ENCODE measurements around the gene MPL.

The MPL gene

DNA sequence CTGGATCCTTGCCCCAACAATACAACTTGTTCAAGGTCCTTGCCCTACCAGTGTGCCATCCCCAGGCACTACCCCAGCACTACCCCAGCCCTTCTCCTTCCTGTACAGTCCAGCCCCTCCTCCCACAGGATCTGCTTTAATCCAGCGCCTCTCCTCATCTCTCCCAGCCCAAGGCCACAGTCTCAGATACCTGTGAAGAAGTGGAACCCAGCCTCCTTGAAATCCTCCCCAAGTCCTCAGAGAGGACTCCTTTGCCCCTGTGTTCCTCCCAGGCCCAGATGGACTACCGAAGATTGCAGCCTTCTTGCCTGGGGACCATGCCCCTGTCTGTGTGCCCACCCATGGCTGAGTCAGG lies 14.7 kb downstream of the MPL start:
- Histone ChIP-seq H3K36me3 (ENCODE audit: control insufficient read depth in 2 of 2, insufficient read depth in 1 of 2, low read length in 2 of 2) (no peaks in the 10 kb centered on the region), H3K27ac (ENCODE audit: extremely low read depth, low read depth, low read length) (no peak overlapping the region), H3K9me3 (ENCODE audit: control insufficient read depth, insufficient read depth, low read depth, low read length) (no peaks in the 10 kb centered on the region), H3K4me1 (ENCODE audit: control insufficient read depth, insufficient read depth, low read length) (0 out of 2 replicates have a peak, but pooled peaks cover 3% of the 10 kb centered on the region), H3K4me3 (ENCODE audit: low read depth, low read length) (no peak overlapping the region)
- POLR2A ChIA-PET = no interaction called here
- CTCF ChIA-PET = no interaction called here
- TF ChIP-seq SP7 (tag by site-specific recombination; IDR thresholded peaks at IDR 0.05) (no peak), KLF16 (tag by site-specific recombination; IDR thresholded peaks at IDR 0.05) (no peak), HOXA7 (CRISPR knock-in tag; IDR thresholded peaks at IDR 0.05; ENCODE audit: borderline replicate concordance) (no peak), MZF1 (tag by site-specific recombination; IDR thresholded peaks at IDR 0.05; ENCODE audit: borderline replicate concordance) (no peak), ZNF701 (tag by site-specific recombination; IDR thresholded peaks at IDR 0.05) (no peak), ZSCAN30 (tag by site-specific recombination; IDR thresholded peaks at IDR 0.05) (no peak), GFI1B (tag by site-specific recombination; IDR thresholded peaks at IDR 0.05) (no peak), ZNF394 (tag by site-specific recombination; IDR thresholded peaks at IDR 0.05; ENCODE audit: borderline replicate concordance) (no peak), BCL11A (tag by site-specific recombination; IDR thresholded peaks at IDR 0.05; ENCODE audit: low read depth) (no peak), SCRT2 (tag by site-specific recombination; IDR thresholded peaks at IDR 0.05) (no peak), ZNF510 (tag by site-specific recombination; IDR thresholded peaks at IDR 0.05; ENCODE audit: insufficient replicate concordance) (no peak), YY2 (tag by site-specific recombination; IDR thresholded peaks at IDR 0.05) (no peak), ZNF76 (tag by site-specific recombination; IDR thresholded peaks at IDR 0.05; ENCODE audit: borderline replicate concordance, low read depth) (no peak), ZNF121 (tag by site-specific recombination; IDR thresholded peaks at IDR 0.05) (no peak), SP2 (tag by site-specific recombination; IDR thresholded peaks at IDR 0.05) (no peak), ZNF548 (tag by site-specific recombination; IDR thresholded peaks at IDR 0.05) (no peak)
- TF ChIP-seq, protein P1, sequence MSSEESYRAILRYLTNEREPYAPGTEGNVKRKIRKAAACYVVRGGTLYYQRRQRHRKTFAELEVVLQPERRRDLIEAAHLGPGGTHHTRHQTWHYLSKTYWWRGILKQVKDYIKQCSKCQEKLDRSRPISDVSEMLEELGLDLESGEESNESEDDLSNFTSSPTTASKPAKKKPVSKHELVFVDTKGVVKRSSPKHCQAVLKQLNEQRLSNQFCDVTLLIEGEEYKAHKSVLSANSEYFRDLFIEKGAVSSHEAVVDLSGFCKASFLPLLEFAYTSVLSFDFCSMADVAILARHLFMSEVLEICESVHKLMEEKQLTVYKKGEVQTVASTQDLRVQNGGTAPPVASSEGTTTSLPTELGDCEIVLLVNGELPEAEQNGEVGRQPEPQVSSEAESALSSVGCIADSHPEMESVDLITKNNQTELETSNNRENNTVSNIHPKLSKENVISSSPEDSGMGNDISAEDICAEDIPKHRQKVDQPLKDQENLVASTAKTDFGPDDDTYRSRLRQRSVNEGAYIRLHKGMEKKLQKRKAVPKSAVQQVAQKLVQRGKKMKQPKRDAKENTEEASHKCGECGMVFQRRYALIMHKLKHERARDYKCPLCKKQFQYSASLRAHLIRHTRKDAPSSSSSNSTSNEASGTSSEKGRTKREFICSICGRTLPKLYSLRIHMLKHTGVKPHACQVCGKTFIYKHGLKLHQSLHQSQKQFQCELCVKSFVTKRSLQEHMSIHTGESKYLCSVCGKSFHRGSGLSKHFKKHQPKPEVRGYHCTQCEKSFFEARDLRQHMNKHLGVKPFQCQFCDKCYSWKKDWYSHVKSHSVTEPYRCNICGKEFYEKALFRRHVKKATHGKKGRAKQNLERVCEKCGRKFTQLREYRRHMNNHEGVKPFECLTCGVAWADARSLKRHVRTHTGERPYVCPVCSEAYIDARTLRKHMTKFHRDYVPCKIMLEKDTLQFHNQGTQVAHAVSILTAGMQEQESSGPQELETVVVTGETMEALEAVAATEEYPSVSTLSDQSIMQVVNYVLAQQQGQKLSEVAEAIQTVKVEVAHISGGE (tag by site-specific recombination; conservative IDR thresholded peaks at IDR 0.05; ENCODE audit: low read depth) = no peak
- TF ChIP-seq, protein P2, sequence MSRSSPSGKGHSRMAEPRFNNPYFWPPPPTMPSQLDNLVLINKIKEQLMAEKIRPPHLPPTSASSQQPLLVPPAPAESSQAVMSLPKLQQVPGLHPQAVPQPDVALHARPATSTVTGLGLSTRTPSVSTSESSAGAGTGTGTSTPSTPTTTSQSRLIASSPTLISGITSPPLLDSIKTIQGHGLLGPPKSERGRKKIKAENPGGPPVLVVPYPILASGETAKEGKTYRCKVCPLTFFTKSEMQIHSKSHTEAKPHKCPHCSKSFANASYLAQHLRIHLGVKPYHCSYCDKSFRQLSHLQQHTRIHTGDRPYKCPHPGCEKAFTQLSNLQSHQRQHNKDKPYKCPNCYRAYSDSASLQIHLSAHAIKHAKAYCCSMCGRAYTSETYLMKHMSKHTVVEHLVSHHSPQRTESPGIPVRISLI (tag by site-specific recombination; IDR thresholded peaks at IDR 0.05) = no peak

DNA sequence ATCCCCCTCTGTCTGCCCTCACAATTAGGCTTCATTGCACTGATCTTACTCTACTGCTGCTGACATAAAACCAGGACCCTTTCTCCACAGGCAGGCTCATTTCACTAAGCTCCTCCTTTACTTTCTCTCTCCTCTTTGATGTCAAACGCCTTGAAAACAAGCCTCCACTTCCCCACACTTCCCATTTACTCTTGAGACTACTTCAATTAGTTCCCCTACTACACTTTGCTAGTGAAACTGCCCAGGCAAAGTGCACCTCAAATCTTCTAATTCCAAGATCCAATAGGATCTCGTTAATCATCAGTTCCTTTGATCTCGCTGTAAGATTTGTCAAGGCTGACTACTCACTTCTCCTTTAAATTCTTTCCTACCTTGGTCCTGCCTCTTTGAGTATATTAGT lies 15.3 kb downstream of the MPL start:
- CTCF ChIA-PET = no interaction called here

DNA sequence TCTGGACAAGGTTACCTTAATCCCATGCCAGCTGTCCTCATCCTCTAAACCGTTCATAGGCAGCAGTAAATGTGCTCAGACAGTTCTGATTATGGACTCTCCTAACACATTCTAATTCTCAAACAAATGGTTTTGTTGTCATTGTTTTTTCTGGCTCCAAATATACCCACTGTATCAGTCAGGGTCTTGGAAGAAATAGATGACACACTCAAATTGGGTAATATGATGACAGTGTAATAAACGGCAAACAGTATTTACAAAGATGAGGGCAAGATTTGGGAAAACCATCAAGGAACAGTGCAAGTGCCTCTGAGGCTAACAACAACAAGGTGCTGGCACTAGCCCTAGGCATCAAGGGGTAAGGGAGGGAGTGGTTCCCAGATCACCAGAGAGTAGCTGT lies 16.9 kb downstream of the MPL start:
- ChIA-PET POLR2A (interaction anchor here (1.1 kb wide), 1 partner anchor 9 kb away, joined by 5 read pairs; no protein-coding TSS in a partner anchor), CTCF (no interaction called here)
- Histone ChIP-seq H3K9me3 (ENCODE audit: control insufficient read depth, insufficient read depth, low read depth, low read length) (no peaks in the 10 kb centered on the region), H3K4me1 (ENCODE audit: control insufficient read depth, insufficient read depth, low read length) (0 out of 2 replicates have a peak, but pooled peaks cover 3% of the 10 kb centered on the region), H3K4me3 (ENCODE audit: low read depth, low read length) (no peak overlapping the region), H3K36me3 (ENCODE audit: control insufficient read depth in 2 of 2, insufficient read depth in 1 of 2, low read length in 2 of 2) (peaks cover 0 to 4% of the 10 kb centered on the region in 2 experiments; a peak in 1 of 3 replicates), H3K27ac (ENCODE audit: extremely low read depth, low read depth, low read length) (no peak overlapping the region)
- TF ChIP-seq, protein P3, sequence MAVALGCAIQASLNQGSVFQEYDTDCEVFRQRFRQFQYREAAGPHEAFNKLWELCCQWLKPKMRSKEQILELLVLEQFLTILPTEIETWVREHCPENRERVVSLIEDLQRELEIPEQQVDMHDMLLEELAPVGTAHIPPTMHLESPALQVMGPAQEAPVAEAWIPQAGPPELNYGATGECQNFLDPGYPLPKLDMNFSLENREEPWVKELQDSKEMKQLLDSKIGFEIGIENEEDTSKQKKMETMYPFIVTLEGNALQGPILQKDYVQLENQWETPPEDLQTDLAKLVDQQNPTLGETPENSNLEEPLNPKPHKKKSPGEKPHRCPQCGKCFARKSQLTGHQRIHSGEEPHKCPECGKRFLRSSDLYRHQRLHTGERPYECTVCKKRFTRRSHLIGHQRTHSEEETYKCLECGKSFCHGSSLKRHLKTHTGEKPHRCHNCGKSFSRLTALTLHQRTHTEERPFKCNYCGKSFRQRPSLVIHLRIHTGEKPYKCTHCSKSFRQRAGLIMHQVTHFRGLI (tag by site-specific recombination; IDR thresholded peaks at IDR 0.05) = no peak
- TF ChIP-seq, protein P4, sequence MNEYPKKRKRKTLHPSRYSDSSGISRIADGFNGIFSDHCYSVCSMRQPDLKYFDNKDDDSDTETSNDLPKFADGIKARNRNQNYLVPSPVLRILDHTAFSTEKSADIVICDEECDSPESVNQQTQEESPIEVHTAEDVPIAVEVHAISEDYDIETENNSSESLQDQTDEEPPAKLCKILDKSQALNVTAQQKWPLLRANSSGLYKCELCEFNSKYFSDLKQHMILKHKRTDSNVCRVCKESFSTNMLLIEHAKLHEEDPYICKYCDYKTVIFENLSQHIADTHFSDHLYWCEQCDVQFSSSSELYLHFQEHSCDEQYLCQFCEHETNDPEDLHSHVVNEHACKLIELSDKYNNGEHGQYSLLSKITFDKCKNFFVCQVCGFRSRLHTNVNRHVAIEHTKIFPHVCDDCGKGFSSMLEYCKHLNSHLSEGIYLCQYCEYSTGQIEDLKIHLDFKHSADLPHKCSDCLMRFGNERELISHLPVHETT (tag by site-specific recombination; IDR thresholded peaks at IDR 0.05) = no peak
- TF ChIP-seq OVOL3 (tag by site-specific recombination; IDR thresholded peaks at IDR 0.05) (no peak), ZNF10 (tag by site-specific recombination; IDR thresholded peaks at IDR 0.05) (no peak), ZNF621 (tag by site-specific recombination; IDR thresholded peaks at IDR 0.05) (no peak), ZNF214 (tag by site-specific recombination; IDR thresholded peaks at IDR 0.05; ENCODE audit: borderline replicate concordance) (no peak), HOXA7 (CRISPR knock-in tag; IDR thresholded peaks at IDR 0.05; ENCODE audit: borderline replicate concordance) (no peak), ZNF292 (tag by site-specific recombination; IDR thresholded peaks at IDR 0.05; ENCODE audit: borderline replicate concordance, low read depth) (no peak), ZNF423 (tag by site-specific recombination; IDR thresholded peaks at IDR 0.05) (no peak)

More for the DNA sequence above, 15.3 kb downstream of the MPL start:
- no peaks in the 10 kb centered on the region for H3K9me3 ChIP-seq (ENCODE audit: control insufficient read depth, insufficient read depth, low read depth, low read length)
- no peak overlapping the region for H3K27ac ChIP-seq (ENCODE audit: extremely low read depth, low read depth, low read length)
- no peaks in the 10 kb centered on the region for H3K36me3 ChIP-seq (ENCODE audit: control insufficient read depth in 2 of 2, insufficient read depth in 1 of 2, low read length in 2 of 2)
- H3K4me3 ChIP-seq (ENCODE audit: low read depth, low read length) = no peak overlapping the region
- H3K4me1 ChIP-seq (ENCODE audit: control insufficient read depth, insufficient read depth, low read length) = 0 out of 2 replicates have a peak, but pooled peaks cover 3% of the 10 kb centered on the region
- TF ChIP-seq ZNF623 (tag by site-specific recombination; IDR thresholded peaks at IDR 0.05) = no peak
- peak; percentile 39; the same call in 1 of the 2 replicates for TF ChIP-seq PRDM1 (tag by site-specific recombination; IDR thresholded peaks at IDR 0.05)
- POLR2A ChIA-PET = no interaction called here

All from HEK293 (cell line).